K562 (cell line): Measurements from ENCODE around the gene DALRD3. TPM values are rescaled to one million over a fixed set of nuclear protein-coding genes. Genes with fewer than 3 reads are reported as not detected.
A peak's percentile ranks its signal among the peaks of the same experiment; 100 is the strongest.

Experiments
- ATAC-seq: fragments of 200-7000 bp; cut with Tn5 transposase; 3 replicates; pipeline ENCODE4 v1.9.1; 2020; ENCODE audit warnings: moderate library complexity
- BruUV-seq: library from RNA; stranded (reverse); fragments of 400-500 nt; replicated peaks from 2 replicates; lab custom pipeline; 2021; lab: Mats Ljungman, UMichigan
- CTCF ChIA-PET: fragments of 300-600 bp; formaldehyde crosslinking; extraction: SDS; loops from one replicate; lab custom pipeline; 2021; ENCODE audit warnings: low intra/inter-chr PET ratio; lab: Yijun Ruan, JAX
- POLR2A ChIA-PET: fragments of 300-600, 350-650 bp; sonication (Branson Sonifier 250); formaldehyde crosslinking; extraction: SDS; loops from one replicate; lab custom pipeline; 2021; ENCODE audit warnings: antibody characterized with exemption, inconsistent platforms; lab: Yijun Ruan, JAX
- DNase-seq, 4 experiments: peaks; one replicate each; pipeline versions ENCODE4 v3.0.0 to v3.0.0-alpha.2; 2011 to 2018; ENCODE audit warnings: low spot score in 3 of 4, mixed read lengths in 3 of 4; ENCODE audit errors: extremely low read depth in 1 of 4
- FAIRE-seq: peaks from 2 replicates; lab custom pipeline; 2011; peaks lifted over from hg19 to GRCh38; lab: Jason Lieb, UNC
- H2AFZ ChIP-seq: 2 replicates; pipeline ENCODE4 v1.6.0; 2011; ENCODE audit warnings: low read depth, low read length, control low read depth, inconsistent platforms
- H3K27ac ChIP-seq: fragments of 200-600 bp; 3 replicates; pipeline ENCODE4 v1.8.0; 2011; ENCODE audit warnings: low read depth, mild to moderate bottlenecking, control low read depth, inconsistent platforms, low read length, moderate library complexity, mixed read lengths; ENCODE audit errors: extremely low read depth
- H3K27me3 ChIP-seq, 2 experiments: fragments of 300-600 bp in 1 of 2; 2 replicates in 1 of 2; 3 replicates in 1 of 2; pipeline versions ENCODE4 v1.6.0 to v1.8.0; 2011; ENCODE audit warnings: inconsistent platforms in 2 of 2, low read length in 2 of 2, mild to moderate bottlenecking in 1 of 2, mixed read lengths in 1 of 2, moderate library complexity in 1 of 2; ENCODE audit not compliant: control insufficient read depth in 2 of 2, insufficient read depth in 2 of 2
- H3K36me3 ChIP-seq: fragments of 300-600 bp; 3 replicates; pipeline ENCODE4 v1.8.0; 2011; ENCODE audit warnings: mild to moderate bottlenecking, low read length, inconsistent platforms; ENCODE audit not compliant: control insufficient read depth, insufficient read depth
- H3K4me1 ChIP-seq, 2 experiments: fragments of 200-600 bp in 1 of 2; replicated peaks in 1 of 2; 2 replicates in 1 of 2; 3 replicates in 1 of 2; pipeline versions ENCODE4 v1.5.1 to v1.8.0; 2011; ENCODE audit warnings: inconsistent platforms in 2 of 2, low read length in 2 of 2, mild to moderate bottlenecking in 1 of 2, mixed read lengths in 1 of 2, moderate library complexity in 1 of 2; ENCODE audit not compliant: control insufficient read depth in 2 of 2, insufficient read depth in 2 of 2
- H3K4me2 ChIP-seq: 2 replicates; pipeline ENCODE4 v1.6.1; 2011; ENCODE audit warnings: low read length, control low read depth, inconsistent platforms, mixed read lengths; ENCODE audit not compliant: insufficient read depth
- H3K4me3 ChIP-seq: fragments of 200-600 bp; sonication (generic), shearing (Covaris generic); 2 replicates; pipeline ENCODE4 v1.5.1; 2016; ENCODE audit warnings: control low read depth, inconsistent platforms
- H3K79me2 ChIP-seq: fragments of 200-600 bp; 3 replicates; pipeline ENCODE4 v1.8.0; 2011; ENCODE audit warnings: low read length, inconsistent platforms; ENCODE audit not compliant: control insufficient read depth, insufficient read depth
- H3K9ac ChIP-seq, 2 experiments: 2 replicates each; pipeline versions ENCODE4 v1.6.0 to v1.6.1; 2011; ENCODE audit warnings: low read depth in 2 of 2, low read length in 2 of 2, control low read depth in 1 of 2, inconsistent platforms in 1 of 2, mild to moderate bottlenecking in 1 of 2, mixed read lengths in 1 of 2; ENCODE audit not compliant: insufficient read depth in 1 of 2
- H3K9me1 ChIP-seq: one replicate; pipeline ENCODE4 v1.6.0; 2011; ENCODE audit warnings: inconsistent platforms, mild to moderate bottlenecking, low read length, moderate library complexity; ENCODE audit not compliant: control insufficient read depth, insufficient read depth
- H3K9me3 ChIP-seq: replicated peaks from 2 replicates; pipeline ENCODE4 v1.5.1; 2011; ENCODE audit warnings: low read depth, low read length, inconsistent platforms; ENCODE audit not compliant: control insufficient read depth, insufficient read depth
- H4K20me1 ChIP-seq: replicated peaks from 2 replicates; pipeline ENCODE4 v1.6.1; 2011; ENCODE audit warnings: low read length, inconsistent platforms, mixed read lengths; ENCODE audit not compliant: control insufficient read depth, insufficient read depth
- ARNT ChIP-seq, 2 experiments: fragments of 450-650 bp; IDR thresholded peaks; 2 replicates each; pipeline ENCODE4 v1.6.1; 2016; ENCODE audit warnings: mild to moderate bottlenecking in 1 of 2
- BCOR ChIP-seq: fragments of 450-650 bp; IDR thresholded peaks from 2 replicates; pipeline ENCODE4 v1.6.1; 2016
- BRCA1 ChIP-seq, 2 experiments: fragments of 450-650 bp in 1 of 2; sonication (generic) in 1 of 2; formaldehyde crosslinking in 1 of 2; IDR thresholded peaks; 2 replicates each; pipeline versions ENCODE4 v1.5.0 to v1.6.1; 2017 to 2020; ENCODE audit warnings: mild to moderate bottlenecking in 1 of 2, missing genetic modification reagents in 1 of 2
- CEBPB ChIP-seq: fragments of 450-650 bp; IDR thresholded peaks from 2 replicates; pipeline ENCODE4 v1.6.1; 2016; ENCODE audit warnings: missing genetic modification characterization, missing compliant biosample characterization
- CHD7 ChIP-seq: fragments of 200-600 bp; sonication (generic); IDR thresholded peaks from one replicate; pipeline ENCODE4 v1.6.1; 2012; ENCODE audit warnings: mild to moderate bottlenecking, low read depth, low read length, inconsistent platforms
- MEF2A ChIP-seq: IDR thresholded peaks from 2 replicates; pipeline ENCODE4 v1.6.1; 2011; ENCODE audit warnings: low read depth, mild to moderate bottlenecking, low read length, moderate library complexity; ENCODE audit not compliant: control insufficient read depth
- MTA1 ChIP-seq: fragments of 450-650 bp; IDR thresholded peaks from 2 replicates; pipeline ENCODE4 v1.6.1; 2017; ENCODE audit warnings: borderline replicate concordance
- NFRKB ChIP-seq: fragments of 450-650 bp; IDR thresholded peaks from 2 replicates; pipeline ENCODE4 v1.6.1; 2016; ENCODE audit warnings: low read depth
- TARDBP ChIP-seq: fragments of 450-650 bp; IDR thresholded peaks from 2 replicates; pipeline ENCODE4 v1.6.1; 2016
- WGBS: fragments of 100-300 bp; shearing (Covaris generic); methylation state at CpG from one replicate; pipeline ENCODE4 v1.1.6; 2016; ENCODE audit warnings: low coverage, mixed read lengths; ENCODE audit not compliant: insufficient coverage; ENCODE audit errors: missing lambda C conversion rate; 5-methylcytosine and 5-hydroxymethylcytosine counted together
- in situ Hi-C: fragments of 300-500 bp; cut with MboI; formaldehyde crosslinking; loops from 4 replicates; pipeline ENCODE4 v1.15.0; 2018; ENCODE audit warnings: inconsistent platforms, mixed read lengths
- intact Hi-C: fragments of 100-400 bp; cut with micrococcal nuclease; formaldehyde crosslinking; loops from 2 replicates; pipeline ENCODE4 v1.14.2; 2022
- polyA plus RNA-seq, 8 experiments: library from polyadenylated mRNA; depleted of rRNA in 4 of 8; stranded (reverse) in 5 of 8; unstranded in 3 of 8; fragments of >200 nt; fragmentation: Nextera tagmentation in 2 of 8; fragmentation: Illumina TruSeq in 1 of 8; extraction: Ambion mirVana in 2 of 8; extraction: Trizol in 1 of 8; gene quantifications; 2 replicates each; pipeline versions ENCODE4 v1.2.1 to v1.2.3, GENCODE V29; 2011 to 2014; ENCODE audit warnings: inconsistent platforms in 1 of 8, missing spikeins in 1 of 8
- total RNA-seq, 7 experiments: library from RNA; depleted of rRNA in 6 of 7; stranded (reverse); fragments of >200 nt in 6 of 7; fragmentation: Illumina TruSeq in 2 of 7; extraction: Trizol in 2 of 7; gene quantifications; 2 replicates each; pipeline versions ENCODE4 v1.2.1 to v1.2.3, GENCODE V29; 2011 to 2021; ENCODE audit warnings: low replicate concordance in 1 of 7

DALRD3 gene
- total and polyA plus RNA-seq, 9 of the 15 experiments (the other 6 are each of a cell fraction or from before 2014, with no cell fraction given), result 6.6 to 31.3 (median 14.4) TPM

GRCh38 chr3:49006408-49007067, 11.8 kb downstream of the DALRD3 start:
- intact Hi-C loops, result loop anchor here (2.0 to 5.0 kb wide), 2 partner anchors 18 to 89 kb away; partner anchors contain the start of gene ARIH2
- H4K20me1 ChIP-seq, result peaks cover 8% of the 10 kb centered on the region
- peak; percentile 61 for FAIRE-seq
- no peak; the same call in 2 of the 3 replicates for ATAC-seq
- peaks cover 9% of the 10 kb centered on the region; the same call in 2 of the 3 replicates for H3K36me3 ChIP-seq
- peak overlapping the region; percentile 94 for H3K4me2 ChIP-seq
- H3K9me3 ChIP-seq, result no peaks in the 10 kb centered on the region
- 3% methylated on average over 22 of the region's 32 CpGs for WGBS
- TSS peak; percentile 95 for BruUV-seq
- H3K27ac ChIP-seq, result peak overlapping the region; percentile 99
- peak overlapping the region; percentile 97 to 99 for H3K9ac ChIP-seq
- in situ Hi-C loops, result no loop called here
- CTCF ChIA-PET, result interaction anchor here (0.6 kb wide), 1 partner anchor 84 kb away, joined by 4 read pairs; no protein-coding TSS in a partner anchor
- peaks cover 37% of the 10 kb centered on the region for H3K79me2 ChIP-seq
- H3K4me1 ChIP-seq, result peaks cover 19 to 43% of the 10 kb centered on the region in 2 experiments; a peak in 4 of 5 replicates
- H3K27me3 ChIP-seq, result no peaks in the 10 kb centered on the region
- no peaks in the 10 kb centered on the region for H3K9me1 ChIP-seq
- POLR2A ChIA-PET, result interaction anchor here (0.7 to 3.0 kb wide), 8 partner anchors 11 to 188 kb away, joined by 3 to 104 read pairs (median 6); partner anchors contain the start of genes DALRD3, IMPDH2, LAMB2 and NDUFAF3
- peak overlapping the region; percentile 99 for H2AFZ ChIP-seq
- peak in 1 of 4 experiments; percentile 21 for DNase-seq
- peak overlapping the region; percentile 80 for H3K4me3 ChIP-seq
- TF ChIP-seq MEF2A, result no peak
- peak; percentile 20; the same call in 1 of the 2 replicates for TF ChIP-seq MTA1
- TF ChIP-seq BRCA1 (IDR thresholded peaks at IDR 0.05), result no peak
- no peak for TF ChIP-seq BRCA1 (CRISPR knock-in tag; IDR thresholded peaks at IDR 0.05)
- no peak for TF ChIP-seq NFRKB
- TF ChIP-seq BCOR, result no peak
- TF ChIP-seq ARNT (IDR thresholded peaks at IDR 0.05), result no peak
- TF ChIP-seq CHD7, result no peak
- TF ChIP-seq TARDBP, result no peak
- TF ChIP-seq CEBPB (tag), result no peak
